Skin of body (tissue), 2 donors: ENCODE measurements around the gene IL22RA2. TPM values are rescaled to one million over a fixed set of nuclear protein-coding genes. Genes with fewer than 3 reads are reported as not detected.
"Not testable (repeated sequence)": the region's sequence is repeated elsewhere in the genome, so short reads cannot be mapped to it uniquely, and the experiment has no call there.

Experiments
- DNase-seq: peaks from one replicate; lab custom pipeline; 2025; lab: John Stamatoyannopoulos, UW
- total RNA-seq: library from RNA; depleted of rRNA; stranded (reverse); fragments of >200 nt; gene quantifications from one replicate; pipeline ENCODE4 v1.2.3, GENCODE V29; 2014

Gene IL22RA2, protein sequence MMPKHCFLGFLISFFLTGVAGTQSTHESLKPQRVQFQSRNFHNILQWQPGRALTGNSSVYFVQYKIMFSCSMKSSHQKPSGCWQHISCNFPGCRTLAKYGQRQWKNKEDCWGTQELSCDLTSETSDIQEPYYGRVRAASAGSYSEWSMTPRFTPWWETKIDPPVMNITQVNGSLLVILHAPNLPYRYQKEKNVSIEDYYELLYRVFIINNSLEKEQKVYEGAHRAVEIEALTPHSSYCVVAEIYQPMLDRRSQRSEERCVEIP
- 2.2 TPM for total RNA-seq

GRCh38 chr6:137173501-137173900 lies at the start of gene IL22RA2:
Gene IL22RA2 (minus strand): TSS chr6:137173644. CDS start chr6:137161749, 11,895 bp downstream.
- no peak for DNase-seq

DNA sequence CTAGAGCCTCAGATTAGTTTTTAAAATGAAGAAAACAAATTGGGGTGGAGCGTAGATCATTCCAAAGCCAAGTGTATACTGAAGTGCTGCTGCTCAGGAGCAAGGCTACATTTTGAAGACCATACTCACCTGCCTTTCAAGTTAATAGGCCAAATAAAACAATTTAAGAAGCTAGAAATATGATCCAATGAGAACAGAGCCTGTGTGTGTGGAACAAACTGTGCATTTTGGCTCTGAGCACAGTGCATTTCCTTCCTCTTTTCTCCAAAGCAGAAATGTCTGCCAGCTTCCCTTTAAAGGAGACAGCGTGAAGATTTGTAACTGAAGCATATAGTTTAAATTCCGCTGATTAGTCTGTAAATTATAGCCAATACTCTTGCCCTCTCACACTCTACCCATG lies 48.9 kb upstream of the IL22RA2 start:
- peak; percentile 17 for DNase-seq

- no peak for DNase-seq
Observed at GRCh38 chr6:137219664-137220252, 46.3 kb upstream of the IL22RA2 start.

DNA sequence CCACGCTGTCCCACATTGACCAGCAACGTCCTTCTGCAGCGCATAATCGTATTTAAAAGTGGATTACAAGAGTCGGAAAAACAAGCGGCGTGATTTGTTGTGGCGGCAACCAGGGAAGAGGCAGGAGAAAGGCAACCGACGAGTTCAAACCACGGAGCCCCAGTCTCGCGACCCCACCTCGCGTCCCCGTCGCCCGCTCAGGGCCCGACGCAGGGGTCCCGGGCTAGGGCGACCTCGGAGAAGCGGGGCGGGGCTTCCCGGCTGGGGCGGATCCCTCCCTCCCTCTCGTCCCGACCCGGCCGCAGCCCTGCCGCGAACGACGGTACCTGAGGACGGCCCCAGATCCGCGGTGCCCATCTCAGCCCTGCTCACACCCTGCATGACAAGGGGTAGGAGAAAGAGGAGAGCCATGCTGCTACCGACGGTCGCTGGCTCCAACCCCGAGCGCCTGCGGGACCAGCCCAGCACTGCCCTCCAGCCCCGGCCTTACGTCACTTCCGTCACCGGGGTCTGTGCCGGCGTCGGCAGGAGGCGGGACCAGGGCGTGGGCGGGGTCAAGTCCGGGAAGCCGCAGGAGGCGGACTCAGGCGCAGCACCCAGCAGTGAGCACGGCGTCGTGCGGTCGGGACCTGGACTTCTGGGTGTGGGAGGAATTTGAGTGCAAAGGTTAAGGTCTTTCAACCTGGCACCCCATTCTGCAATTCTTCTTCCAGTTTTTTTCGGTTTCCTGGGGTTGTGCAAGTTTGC lies 45.6 kb upstream of the IL22RA2 start, which contains the start of gene IFNGR1:
Gene IFNGR1 (minus strand): TSS at position 469 of the 747 bp plus-strand sequence. CDS start 58 bp downstream, at position 411.
- DNase-seq, result peak; percentile 91

- DNase-seq, result peak; percentile 69
Observed at GRCh38 chr6:137218473-137218916, 45.1 kb upstream of the IL22RA2 start.

DNA sequence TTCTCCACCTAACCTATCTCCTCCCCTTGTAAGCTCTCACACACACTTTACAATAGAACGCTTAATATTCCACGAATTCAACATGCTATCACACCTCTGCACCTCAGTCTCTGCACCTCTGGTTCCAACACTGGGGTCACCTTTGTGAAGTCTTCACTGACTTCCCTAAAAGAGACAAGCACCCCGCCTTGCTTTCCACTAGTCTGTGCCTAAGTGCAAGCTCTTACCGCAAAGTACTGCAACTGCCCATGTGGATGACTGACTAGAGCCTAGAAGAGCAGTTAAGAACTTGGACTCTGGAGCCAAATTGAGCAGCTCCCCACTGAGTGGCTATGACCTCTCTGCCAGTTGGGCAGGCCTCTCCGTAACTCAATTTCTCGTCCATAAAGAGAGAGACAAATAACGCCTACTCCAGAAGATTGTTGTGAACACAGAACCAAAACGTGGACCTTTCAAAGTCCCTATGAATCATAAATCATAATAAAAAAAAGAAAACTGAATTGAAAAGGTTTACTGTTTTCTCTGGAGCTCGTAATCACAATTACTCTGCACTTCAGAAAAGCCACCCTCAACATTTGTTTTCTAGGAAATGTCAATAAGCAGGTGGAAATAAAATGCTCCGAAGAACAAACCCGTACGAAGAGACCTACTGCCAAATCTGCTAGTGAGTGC lies 44.5 kb upstream of the IL22RA2 start:
- peak; percentile 11 for DNase-seq

DNA sequence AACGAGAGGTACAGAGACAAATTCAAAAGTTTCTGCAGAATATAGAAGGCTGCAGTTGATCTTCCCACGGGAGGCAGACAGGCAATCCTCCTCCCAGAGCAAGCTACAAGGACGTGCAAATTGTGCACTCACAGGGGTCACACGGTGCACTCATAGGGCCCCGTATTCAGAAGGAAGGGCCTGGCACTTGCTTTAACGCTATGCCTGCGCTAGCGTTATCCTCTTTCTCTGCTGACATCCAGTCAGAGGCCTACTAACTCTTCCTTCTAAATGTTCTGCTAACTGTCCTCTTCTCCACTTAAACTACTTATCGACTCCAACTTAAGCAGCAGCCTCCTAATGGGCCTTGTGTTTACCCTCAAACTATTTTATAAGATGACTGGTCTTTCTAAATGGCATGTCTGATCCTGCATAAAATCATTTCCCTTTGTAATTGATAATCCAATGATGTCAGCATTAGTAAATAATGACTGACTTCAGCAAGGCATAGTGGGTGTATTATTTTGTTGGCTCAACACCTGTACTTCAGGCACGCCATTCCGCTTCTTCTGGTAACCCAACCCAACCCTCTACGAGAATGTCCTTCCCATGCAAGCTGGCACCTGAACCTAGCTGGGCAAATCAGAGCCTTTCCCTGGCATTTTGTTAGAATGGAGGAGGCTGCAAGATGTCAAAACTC lies 43.6 kb upstream of the IL22RA2 start:
- DNase-seq, result no peak

GRCh38 chr6:137216106-137216505 lies 42.7 kb upstream of the IL22RA2 start:
- no peak for DNase-seq

GRCh38 chr6:137215630-137216029 lies 42.2 kb upstream of the IL22RA2 start:
- DNase-seq, result not testable (repeated sequence)

DNA sequence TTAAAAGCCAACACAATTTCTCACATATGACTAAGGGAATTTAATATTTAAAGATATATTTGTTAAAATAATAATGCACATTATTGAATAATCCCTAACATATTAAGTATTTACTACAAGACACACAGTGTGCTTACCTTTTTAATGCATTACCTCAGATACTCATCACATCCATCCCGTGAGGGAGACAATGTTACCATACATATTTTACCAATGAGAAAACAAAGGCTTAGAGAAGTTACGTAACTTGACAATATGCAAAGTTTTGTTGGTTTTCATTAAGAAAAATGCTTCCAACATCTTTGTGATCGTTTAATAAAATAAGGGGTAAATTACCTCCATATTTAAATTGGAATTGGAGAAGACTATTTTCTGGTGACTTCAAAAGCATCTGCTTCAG lies 41.5 kb upstream of the IL22RA2 start:
- DNase-seq, result no peak

DNA sequence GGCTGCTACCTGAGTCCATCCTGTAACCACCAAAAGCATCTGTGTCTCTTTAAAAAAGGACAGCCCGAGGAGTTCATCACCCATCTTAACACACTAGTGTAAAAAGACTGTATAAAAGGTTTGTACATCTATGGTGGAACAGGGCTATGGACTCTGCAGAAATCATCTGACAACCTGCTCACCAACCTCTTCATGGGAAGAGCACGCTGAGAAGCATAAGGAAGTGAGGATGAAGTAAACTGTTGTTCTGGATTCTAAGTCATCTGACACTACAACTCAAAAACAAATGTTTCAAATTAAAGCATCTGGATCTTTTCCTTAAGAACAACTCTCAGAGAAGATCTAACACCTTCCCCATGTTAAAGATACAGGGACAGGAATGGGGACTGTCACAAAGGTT lies 40.4 kb upstream of the IL22RA2 start:
- no peak for DNase-seq

DNA sequence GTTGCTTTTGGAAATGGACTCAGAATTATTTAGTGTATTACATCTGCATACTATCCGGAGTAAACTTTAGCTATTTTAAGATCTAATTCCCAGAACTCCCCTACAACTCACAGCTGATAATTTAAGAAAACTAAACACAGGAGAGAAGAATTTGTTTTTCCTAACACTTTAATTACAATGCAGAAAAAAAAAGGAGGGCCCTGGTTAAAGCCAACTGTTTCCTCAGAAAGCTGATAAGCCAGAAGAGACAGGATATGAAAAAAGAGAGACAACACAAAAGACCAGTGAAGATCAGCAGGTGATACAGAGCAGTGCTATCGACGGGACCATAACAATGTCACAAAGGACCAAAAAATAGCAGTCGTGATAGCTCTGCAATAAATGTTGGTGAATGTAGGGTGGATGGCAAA lies 39.9 kb upstream of the IL22RA2 start:
- DNase-seq, result no peak

DNA sequence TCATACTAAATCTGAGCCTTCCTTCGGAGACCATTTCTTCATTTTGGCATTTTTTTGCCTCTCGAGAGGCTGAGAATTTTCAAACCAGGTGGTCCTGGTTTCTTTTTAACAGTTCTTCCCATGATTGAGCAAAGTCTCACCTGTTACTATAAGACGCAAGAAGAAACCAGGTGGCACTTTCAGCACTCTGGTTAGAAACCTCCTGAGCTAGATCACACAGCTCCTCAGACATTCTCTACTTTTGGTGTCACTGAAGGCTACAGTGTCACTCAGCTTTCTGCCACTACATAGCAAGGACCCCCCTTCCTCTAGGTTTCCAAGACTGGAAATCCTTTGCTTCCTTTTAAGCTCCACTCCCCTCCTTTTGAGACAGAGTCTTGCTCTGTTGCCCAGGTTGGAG lies 38.5 kb upstream of the IL22RA2 start:
- DNase-seq, result no peak

GRCh38 chr6:137210903-137211302 lies 37.5 kb upstream of the IL22RA2 start:
- no peak for DNase-seq

DNA sequence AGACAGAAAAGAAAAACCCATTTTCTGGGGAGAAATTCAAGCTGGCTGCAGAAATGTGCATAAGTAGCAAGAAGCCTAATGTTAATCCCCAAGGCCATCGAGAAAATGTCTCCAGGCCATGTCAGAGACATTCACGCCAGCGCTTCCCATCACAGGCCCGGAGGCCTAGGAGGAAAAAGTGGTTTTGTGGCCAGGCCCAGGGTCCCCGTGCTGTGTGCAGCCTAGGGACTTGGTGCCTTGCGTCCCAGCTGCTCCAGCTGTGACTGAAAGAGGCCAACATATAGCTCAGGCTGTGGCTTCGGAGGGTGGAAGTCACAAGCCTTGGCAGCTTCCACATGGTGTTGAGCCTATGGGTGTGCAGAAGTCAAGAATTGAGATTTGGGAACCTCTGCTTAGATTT lies 34.8 kb upstream of the IL22RA2 start:
- DNase-seq, result no peak

DNA sequence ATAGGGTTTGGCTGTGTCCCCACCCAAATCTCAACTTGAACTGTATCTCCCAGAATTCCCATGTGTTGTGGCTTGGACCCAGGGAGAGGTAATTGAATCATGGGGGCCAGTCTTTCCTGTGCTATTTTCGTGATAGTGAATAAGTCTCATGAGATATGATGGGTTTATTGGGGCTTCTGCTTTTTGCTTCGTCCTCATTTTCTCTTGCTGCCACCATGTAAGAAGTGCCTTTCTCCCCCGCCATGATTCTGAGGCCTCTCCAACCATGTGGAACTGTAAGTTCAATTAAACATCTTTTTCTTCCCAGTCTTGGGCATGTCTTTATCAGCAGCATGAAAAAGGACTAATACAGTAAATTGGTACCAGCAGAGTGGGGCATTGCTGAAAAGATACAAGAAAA lies 34.0 kb upstream of the IL22RA2 start:
- not testable (repeated sequence) for DNase-seq

GRCh38 chr6:137206577-137206976 lies 33.1 kb upstream of the IL22RA2 start:
- DNase-seq, result no peak

DNA sequence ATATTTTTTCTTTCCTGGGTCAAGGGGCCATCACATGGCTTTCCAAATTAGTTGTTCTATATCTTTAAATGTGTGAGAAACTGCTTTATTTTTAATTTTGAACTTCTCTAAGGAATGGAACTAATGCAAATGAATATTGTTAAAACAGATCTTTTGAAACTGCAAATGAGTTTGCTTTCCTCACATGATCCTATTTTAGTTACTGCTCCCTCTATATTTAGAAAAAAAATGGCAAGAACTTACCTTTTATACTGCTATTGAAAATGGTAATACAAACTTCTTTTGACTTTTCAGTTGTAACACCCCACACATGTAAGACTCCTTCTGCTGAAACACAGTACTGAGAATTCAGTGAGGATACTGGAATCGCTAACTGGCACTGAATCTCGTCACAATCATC lies 29.8 kb upstream of the IL22RA2 start:
- DNase-seq, result no peak

- DNase-seq, result no peak
Observed at GRCh38 chr6:137202078-137202477, 28.6 kb upstream of the IL22RA2 start.

- DNase-seq, result no peak
Observed at GRCh38 chr6:137201006-137201405, 27.6 kb upstream of the IL22RA2 start.

DNA sequence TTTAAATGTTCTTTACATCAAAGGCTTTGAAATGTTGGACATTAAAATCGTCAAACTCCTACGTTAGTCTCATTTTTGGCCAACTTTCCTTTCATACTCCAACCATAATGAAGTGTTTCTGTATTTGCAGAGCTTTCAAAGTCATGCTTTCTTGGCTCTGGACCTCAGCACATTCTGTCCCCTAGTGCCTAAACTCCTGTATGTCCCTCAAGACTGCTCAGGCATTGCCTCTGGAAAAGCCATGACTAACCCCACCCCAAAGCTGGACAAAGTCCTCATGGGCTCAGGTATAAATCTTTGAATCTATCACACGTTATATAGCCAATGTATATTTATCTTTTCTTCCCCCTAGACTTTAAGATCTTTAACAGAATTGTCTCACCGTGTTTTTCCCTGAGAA lies 26.8 kb upstream of the IL22RA2 start:
- no peak for DNase-seq
